Sigmoid colon (tissue), 7 donors: Measurements from ENCODE around the gene STK32B. TPM values are rescaled to one million over a fixed set of nuclear protein-coding genes. Genes with fewer than 3 reads are reported as not detected.

ENCODE experiments used
- DNase-seq: peaks from one replicate; pipeline ENCODE4 v3.0.0-alpha.2; 2019
- H3K27ac ChIP-seq, 4 donors: fragments of 200-600 bp; sonication (generic); one replicate each; pipeline ENCODE4 v1.5.1; 2016 to 2019; ENCODE audit warnings: mild to moderate bottlenecking in 1 of 4
- H3K27me3 ChIP-seq, 3 donors: fragments of 200-600 bp; sonication (generic); one replicate each; pipeline ENCODE4 v1.5.1; 2019; ENCODE audit warnings: mild to moderate bottlenecking in 1 of 3
- H3K36me3 ChIP-seq, 4 donors: fragments of 200-600 bp; sonication (generic); one replicate each; pipeline ENCODE4 v1.5.1; 2016 to 2019
- H3K4me1 ChIP-seq, 4 donors: fragments of 200-600 bp; sonication (generic); one replicate each; pipeline ENCODE4 v1.5.1; 2017 to 2019
- H3K4me3 ChIP-seq, 4 donors: fragments of 200-600 bp; sonication (generic); one replicate each; pipeline ENCODE4 v1.5.1; 2017 to 2019; ENCODE audit warnings: mild to moderate bottlenecking in 2 of 4, moderate library complexity in 1 of 4
- H3K9me3 ChIP-seq, 4 donors: fragments of 200-600 bp in 3 of 4; sonication (generic) in 3 of 4; one replicate each; pipeline versions ENCODE4 v1.5.1 to v1.6.1; 2013 to 2019
- EP300 ChIP-seq, 4 donors: sonication (generic); formaldehyde crosslinking; IDR thresholded peaks; one replicate each; pipeline ENCODE4 v1.6.1; 2017; ENCODE audit warnings: antibody characterized with exemption in 4 of 4
- POLR2A ChIP-seq, 2 donors: fragments of 450-650 bp; IDR thresholded peaks; one replicate each; pipeline ENCODE4 v1.6.1; 2016; ENCODE audit warnings: antibody characterized with exemption in 2 of 2, mild to moderate bottlenecking in 2 of 2, moderate library complexity in 2 of 2
- POLR2AphosphoS5 ChIP-seq, 4 donors: sonication (generic); formaldehyde crosslinking; IDR thresholded peaks; one replicate each; pipeline ENCODE4 v1.6.1; 2017; ENCODE audit warnings: antibody characterized with exemption in 4 of 4
- WGBS, 2 donors: extraction: QIAGEN DNeasy Blood & Tissue Kit; methylation state at CpG; one replicate each; pipeline ENCODE4 v1.1.7; 2013; 5-methylcytosine and 5-hydroxymethylcytosine counted together
- intact Hi-C: fragments of 100-400 bp; cut with DNase I; formaldehyde crosslinking; loops from one replicate; pipeline ENCODE4 v1.15.1; 2023
- polyA plus RNA-seq, 3 donors: library from polyadenylated mRNA; stranded (reverse); fragments of 200-250 nt; gene quantifications; one replicate each; pipeline ENCODE4 v1.2.3, GENCODE V29; 2013
- total RNA-seq, 4 donors: library from RNA; depleted of rRNA; stranded (reverse); fragments of >200 nt; gene quantifications; one replicate each; pipeline ENCODE4 v1.1.0, GENCODE V29; 2016
- TF ChIP-seq, protein P1 (sequence below), 4 experiments: fragments of 450-650 bp in 3 of 4; fragments of 200-600 bp in 1 of 4; IDR thresholded peaks; one replicate each; pipeline ENCODE4 v1.5.1; 2016 to 2019; ENCODE audit warnings: antibody characterized with exemption in 4 of 4, mild to moderate bottlenecking in 3 of 4, moderate library complexity in 2 of 4
- donor health status: healthy with polysubstance abuse.
- donor health status: Bipolar disorder and iron deficiency.
- donor health status: healthy.

STK32B gene
- total and polyA plus RNA-seq, 7 donors = 0.23 to 3.9 (median 1.8) TPM

DNA sequence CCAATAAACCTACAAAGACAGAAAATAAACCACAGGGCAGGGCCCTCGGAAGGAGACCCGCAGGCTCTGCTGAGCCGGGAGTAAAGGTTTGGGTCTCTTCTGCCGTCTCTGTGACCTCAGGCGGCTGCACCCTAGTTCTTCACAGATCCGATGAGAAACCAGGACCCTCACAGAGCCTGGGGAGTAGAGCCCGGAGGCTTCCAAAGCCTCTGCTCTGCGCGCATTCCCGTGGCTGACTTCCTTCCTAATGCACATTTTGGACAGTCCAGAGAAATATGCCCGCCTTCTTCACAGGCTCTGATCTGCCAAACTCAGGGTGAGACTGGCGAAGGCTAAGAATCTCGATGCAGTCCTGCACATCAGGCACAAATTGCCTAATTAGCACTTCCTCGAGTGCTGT lies 411.6 kb downstream of the STK32B start:
- Histone ChIP-seq H3K4me3 (no peak overlapping the region), H3K27me3 (no peaks in the 10 kb centered on the region), H3K36me3 (no peaks in the 10 kb centered on the region), H3K27ac (no peak overlapping the region), H3K4me1 (no peaks in the 10 kb centered on the region), H3K9me3 (no peaks in the 10 kb centered on the region)
- intact Hi-C loops = no loop called here
- DNase-seq = no peak
- WGBS, 2 donors = 83% methylated on average over 14 of the region's 14 CpGs
- no peak for TF ChIP-seq POLR2A (IDR thresholded peaks at IDR 0.05)
- no peak for TF ChIP-seq EP300 (IDR thresholded peaks at IDR 0.05)
- no peak for TF ChIP-seq POLR2AphosphoS5 (IDR thresholded peaks at IDR 0.05)
- TF ChIP-seq, protein P1, sequence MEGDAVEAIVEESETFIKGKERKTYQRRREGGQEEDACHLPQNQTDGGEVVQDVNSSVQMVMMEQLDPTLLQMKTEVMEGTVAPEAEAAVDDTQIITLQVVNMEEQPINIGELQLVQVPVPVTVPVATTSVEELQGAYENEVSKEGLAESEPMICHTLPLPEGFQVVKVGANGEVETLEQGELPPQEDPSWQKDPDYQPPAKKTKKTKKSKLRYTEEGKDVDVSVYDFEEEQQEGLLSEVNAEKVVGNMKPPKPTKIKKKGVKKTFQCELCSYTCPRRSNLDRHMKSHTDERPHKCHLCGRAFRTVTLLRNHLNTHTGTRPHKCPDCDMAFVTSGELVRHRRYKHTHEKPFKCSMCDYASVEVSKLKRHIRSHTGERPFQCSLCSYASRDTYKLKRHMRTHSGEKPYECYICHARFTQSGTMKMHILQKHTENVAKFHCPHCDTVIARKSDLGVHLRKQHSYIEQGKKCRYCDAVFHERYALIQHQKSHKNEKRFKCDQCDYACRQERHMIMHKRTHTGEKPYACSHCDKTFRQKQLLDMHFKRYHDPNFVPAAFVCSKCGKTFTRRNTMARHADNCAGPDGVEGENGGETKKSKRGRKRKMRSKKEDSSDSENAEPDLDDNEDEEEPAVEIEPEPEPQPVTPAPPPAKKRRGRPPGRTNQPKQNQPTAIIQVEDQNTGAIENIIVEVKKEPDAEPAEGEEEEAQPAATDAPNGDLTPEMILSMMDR (IDR thresholded peaks at IDR 0.05) = no peak

GRCh38 chr4:5463361-5463760 lies 412.1 kb downstream of the STK32B start:
- no peak for DNase-seq
- H3K4me1 ChIP-seq = no peaks in the 10 kb centered on the region
- TF ChIP-seq, protein P1 (IDR thresholded peaks at IDR 0.05) = no peak
- TF ChIP-seq POLR2AphosphoS5 (IDR thresholded peaks at IDR 0.05) = no peak
- TF ChIP-seq EP300 (IDR thresholded peaks at IDR 0.05) = no peak
- TF ChIP-seq POLR2A (IDR thresholded peaks at IDR 0.05) = no peak
- intact Hi-C loops = no loop called here
- no peak overlapping the region for H3K27ac ChIP-seq
- no peaks in the 10 kb centered on the region for H3K9me3 ChIP-seq
- WGBS, 2 donors = 79 to 92% methylated on average over 1 of the region's 1 CpG
- H3K36me3 ChIP-seq = no peaks in the 10 kb centered on the region
- H3K4me3 ChIP-seq = no peak overlapping the region
- no peaks in the 10 kb centered on the region for H3K27me3 ChIP-seq

DNA sequence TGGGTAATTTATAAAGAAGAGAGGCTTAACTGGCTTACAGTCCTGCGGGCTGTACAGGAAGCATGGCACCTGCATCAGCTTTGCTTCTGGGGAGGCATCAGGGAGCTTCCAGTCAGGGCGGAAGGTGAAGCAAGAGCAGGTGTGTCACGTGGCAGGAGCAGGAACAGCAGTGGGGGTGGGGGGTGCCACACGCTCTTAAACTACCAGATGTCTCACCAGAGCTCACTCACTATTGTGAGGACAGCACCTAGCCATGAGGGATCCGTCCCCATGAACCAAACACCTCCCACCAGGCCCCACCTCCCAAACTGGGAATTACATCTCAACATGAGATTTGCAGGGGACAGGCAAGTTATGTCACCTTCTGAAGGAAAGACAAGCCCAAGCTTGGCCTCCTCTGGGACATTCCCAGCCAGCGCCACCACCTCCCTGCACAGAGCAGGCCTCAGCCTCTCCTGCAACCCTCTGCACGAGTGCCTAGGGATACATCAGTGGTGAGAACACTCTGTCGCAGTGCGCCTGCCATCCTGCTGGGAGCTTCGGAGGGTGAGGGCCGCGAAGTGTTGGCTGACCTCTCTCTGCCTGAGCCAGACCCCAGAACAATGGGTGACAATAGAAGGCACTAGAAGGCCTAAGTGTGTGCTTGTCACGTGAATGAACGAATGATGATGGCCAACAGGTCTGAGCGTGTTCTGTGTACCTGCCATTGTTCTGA lies 412.8 kb downstream of the STK32B start:
- intact Hi-C loops = no loop called here
- no peak for DNase-seq
- H3K27me3 ChIP-seq = no peaks in the 10 kb centered on the region
- no peak overlapping the region for H3K4me3 ChIP-seq
- H3K9me3 ChIP-seq = no peaks in the 10 kb centered on the region
- 88 to 90% methylated on average over 15 of the region's 15 CpGs for WGBS, 2 donors
- H3K27ac ChIP-seq = no peak overlapping the region
- no peak for TF ChIP-seq EP300 (IDR thresholded peaks at IDR 0.05)
- TF ChIP-seq POLR2AphosphoS5 (IDR thresholded peaks at IDR 0.05) = no peak
- TF ChIP-seq POLR2A (IDR thresholded peaks at IDR 0.05) = no peak
- TF ChIP-seq, protein P1 (IDR thresholded peaks at IDR 0.05) = no peak
- H3K36me3 ChIP-seq = no peaks in the 10 kb centered on the region
- H3K4me1 ChIP-seq = no peaks in the 10 kb centered on the region

- Histone ChIP-seq H3K36me3 (no peaks in the 10 kb centered on the region), H3K4me1 (no peaks in the 10 kb centered on the region), H3K27me3 (no peaks in the 10 kb centered on the region), H3K4me3 (no peak overlapping the region), H3K9me3 (no peaks in the 10 kb centered on the region), H3K27ac (no peak overlapping the region)
- intact Hi-C loops = no loop called here
- no peak for DNase-seq
- TF ChIP-seq POLR2A (IDR thresholded peaks at IDR 0.05) (no peak), EP300 (IDR thresholded peaks at IDR 0.05) (no peak), POLR2AphosphoS5 (IDR thresholded peaks at IDR 0.05) (no peak)
- TF ChIP-seq, protein P1 (IDR thresholded peaks at IDR 0.05) = no peak
- 86 to 94% methylated on average over 4 of the region's 4 CpGs for WGBS, 2 donors
Observed at GRCh38 chr4:5465529-5465928, 414.2 kb downstream of the STK32B start.

- no peak overlapping the region for H3K4me3 ChIP-seq
- intact Hi-C loops = no loop called here
- TF ChIP-seq EP300 (IDR thresholded peaks at IDR 0.05) (no peak), POLR2AphosphoS5 (IDR thresholded peaks at IDR 0.05) (no peak), POLR2A (IDR thresholded peaks at IDR 0.05) (no peak)
- TF ChIP-seq, protein P1 (IDR thresholded peaks at IDR 0.05) = no peak
Observed at GRCh38 chr4:5465956-5466355, 414.7 kb downstream of the STK32B start.

More at GRCh38 chr4:5465956-5466355, 414.7 kb downstream of the STK32B start:
- H3K27ac ChIP-seq = no peak overlapping the region
- no peaks in the 10 kb centered on the region for H3K9me3 ChIP-seq
- H3K36me3 ChIP-seq = no peaks in the 10 kb centered on the region
- WGBS, 2 donors = 72 to 83% methylated on average over 9 of the region's 9 CpGs
- no peak for DNase-seq
- no peaks in the 10 kb centered on the region for H3K4me1 ChIP-seq
- H3K27me3 ChIP-seq = no peaks in the 10 kb centered on the region
